MM.1S (cell line): ENCODE measurements around the gene NBEA.

ENCODE experiments used
- CTCF ChIP-seq: fragments of 300-600 bp; sonication (generic); IDR thresholded peaks from 2 replicates; pipeline ENCODE4 v1.5.1; 2016; ENCODE audit warnings: antibody characterized with exemption, low read length, mixed read lengths
- EZH2 ChIP-seq: fragments of 300-600 bp; sonication (generic); optimal IDR thresholded peaks from 2 replicates; pipeline ENCODE3; 2017; ENCODE audit warnings: low read depth, mild to moderate bottlenecking, antibody characterized with exemption, low read length, mixed read lengths

GRCh38 chr13:35160896-35161295 is 218.8 kb downstream of the NBEA start:
- TF ChIP-seq CTCF (no peak), EZH2 (no peak)
